HG03342 (cell line): Measurements from ENCODE around the gene CYP19A1.

Experiments
- ATAC-seq: cut with Tn5 transposase; IDR thresholded peaks from one replicate; pipeline ENCODE4 v1.9.1; 2021; ENCODE audit warnings: mild to moderate bottlenecking, moderate library complexity; ENCODE audit not compliant: unreplicated experiment

The CYP19A1 gene

GRCh38 chr15:51328926-51329325 is 9.5 kb downstream of the CYP19A1 start:
- ATAC-seq, result no peak

- ATAC-seq, result no peak
These were observed 11.3 kb downstream of the CYP19A1 start for GRCh38 chr15:51327081-51327480.

- no peak for ATAC-seq
These were observed 13.2 kb downstream of the CYP19A1 start for GRCh38 chr15:51325167-51325566.

- no peak for ATAC-seq
These were observed 14.6 kb downstream of the CYP19A1 start for GRCh38 chr15:51323749-51324148.

DNA sequence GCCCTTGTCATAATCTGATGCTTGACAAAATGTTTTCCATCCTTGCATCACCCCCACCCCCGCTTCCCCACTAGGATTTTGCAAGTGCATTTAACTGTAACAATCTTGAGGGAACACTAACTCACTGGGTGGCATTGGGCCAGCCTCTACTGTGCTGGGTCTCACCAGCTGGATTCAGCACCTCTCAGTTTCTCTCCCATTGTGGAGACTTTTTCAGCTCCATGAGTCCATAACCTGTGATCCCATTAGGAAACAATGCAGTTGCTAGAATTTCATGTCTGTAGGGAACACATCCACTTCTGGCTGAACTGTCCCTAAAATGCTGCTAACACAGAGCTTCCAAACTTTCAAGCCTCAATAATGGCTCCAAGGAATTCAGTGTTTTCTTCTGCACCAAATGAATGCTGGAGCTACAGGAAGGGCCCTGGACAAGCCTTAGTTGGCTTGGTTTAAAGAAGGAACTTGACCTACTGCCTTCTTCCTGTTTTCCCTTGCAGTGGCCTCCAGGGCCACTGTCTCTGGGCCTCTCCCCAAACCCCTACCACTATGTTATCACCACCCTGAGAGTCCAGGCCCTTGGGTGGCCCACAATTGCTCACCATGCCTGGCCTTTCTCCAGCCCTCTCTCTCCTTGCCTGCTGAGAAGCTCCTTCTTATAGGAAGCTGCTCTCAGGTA is 15.6 kb downstream of the CYP19A1 start:
- no peak for ATAC-seq

DNA sequence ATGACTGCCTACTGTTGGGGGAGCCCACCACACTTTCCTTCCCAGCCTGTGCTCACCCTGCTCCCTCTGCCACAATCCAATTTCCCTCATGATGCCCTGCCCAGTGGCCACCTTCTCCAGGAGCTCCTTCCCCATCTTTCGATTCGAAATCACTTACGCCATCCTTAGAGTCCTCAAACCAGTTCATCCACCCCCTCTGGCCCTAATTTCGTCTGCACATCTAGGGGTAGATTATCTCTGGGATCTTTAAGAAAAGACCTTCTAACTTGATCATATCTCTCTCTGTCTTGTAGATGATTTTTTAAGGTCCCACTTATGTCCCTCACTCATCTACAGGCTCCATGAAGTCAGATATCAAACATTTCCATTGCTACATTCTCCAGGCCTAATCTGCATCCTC is 17.1 kb downstream of the CYP19A1 start:
- no peak for ATAC-seq

GRCh38 chr15:51320843-51321242 is 17.6 kb downstream of the CYP19A1 start:
- ATAC-seq, result no peak

DNA sequence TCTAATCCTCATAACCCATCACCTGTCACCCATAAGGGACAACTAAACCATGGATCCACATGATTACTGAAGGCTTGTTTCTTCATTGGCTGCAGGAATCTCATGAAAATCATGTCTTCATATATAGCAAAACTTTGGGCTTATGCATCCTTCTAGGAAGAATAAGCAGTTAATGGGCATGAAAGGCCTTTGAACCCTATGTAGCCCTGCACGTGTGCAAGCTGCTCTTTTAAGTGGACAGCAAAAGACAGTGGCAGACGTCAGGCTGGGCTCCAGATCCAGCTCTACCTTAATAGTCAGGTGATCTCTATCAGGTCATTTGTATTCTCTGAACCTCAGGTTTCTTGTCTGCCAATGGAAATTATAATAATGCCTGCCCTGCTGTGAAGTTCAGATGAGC is 18.9 kb downstream of the CYP19A1 start:
- ATAC-seq, result no peak

GRCh38 chr15:51318382-51319150 is 19.8 kb downstream of the CYP19A1 start:
- no peak for ATAC-seq

DNA sequence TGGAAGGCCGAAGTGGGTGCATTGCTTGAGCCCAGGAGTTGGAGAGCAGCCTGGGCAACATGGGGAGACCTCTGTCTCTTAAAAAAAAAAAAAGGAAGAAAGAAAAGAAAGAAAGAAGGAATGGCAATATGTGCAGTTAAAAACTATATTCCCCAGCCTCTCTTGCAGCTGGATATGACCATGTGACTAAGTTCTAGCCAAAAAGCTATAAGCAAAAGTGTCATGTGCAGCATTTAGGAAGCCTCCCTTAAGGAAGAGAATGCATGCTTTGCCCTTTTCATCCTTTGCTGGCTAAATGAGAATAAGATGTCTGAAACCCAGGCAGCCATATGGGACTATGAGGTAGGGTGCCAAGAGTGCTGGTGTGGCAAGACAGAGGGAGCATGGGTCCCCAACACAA is 21.8 kb downstream of the CYP19A1 start:
- ATAC-seq, result no peak

DNA sequence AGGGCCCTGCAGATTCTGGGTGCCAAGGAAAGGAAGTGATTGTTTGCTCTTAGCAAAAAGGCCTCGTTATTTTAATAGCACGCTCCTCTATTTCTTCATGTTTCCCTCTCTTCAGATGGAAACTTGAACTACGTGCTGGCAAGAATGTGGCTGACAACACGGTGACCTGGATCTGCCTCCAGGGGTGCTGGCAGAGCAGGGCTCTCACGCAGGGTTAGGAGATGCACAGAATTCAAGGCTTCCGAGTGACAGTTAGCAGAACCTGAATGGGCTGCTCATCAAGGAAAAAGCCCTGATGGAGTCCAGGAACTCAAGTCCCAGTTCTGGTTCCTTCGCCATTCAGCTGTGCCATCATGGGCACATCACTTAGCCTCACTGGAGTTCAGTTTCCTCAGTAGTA is 22.7 kb downstream of the CYP19A1 start:
- no peak for ATAC-seq

DNA sequence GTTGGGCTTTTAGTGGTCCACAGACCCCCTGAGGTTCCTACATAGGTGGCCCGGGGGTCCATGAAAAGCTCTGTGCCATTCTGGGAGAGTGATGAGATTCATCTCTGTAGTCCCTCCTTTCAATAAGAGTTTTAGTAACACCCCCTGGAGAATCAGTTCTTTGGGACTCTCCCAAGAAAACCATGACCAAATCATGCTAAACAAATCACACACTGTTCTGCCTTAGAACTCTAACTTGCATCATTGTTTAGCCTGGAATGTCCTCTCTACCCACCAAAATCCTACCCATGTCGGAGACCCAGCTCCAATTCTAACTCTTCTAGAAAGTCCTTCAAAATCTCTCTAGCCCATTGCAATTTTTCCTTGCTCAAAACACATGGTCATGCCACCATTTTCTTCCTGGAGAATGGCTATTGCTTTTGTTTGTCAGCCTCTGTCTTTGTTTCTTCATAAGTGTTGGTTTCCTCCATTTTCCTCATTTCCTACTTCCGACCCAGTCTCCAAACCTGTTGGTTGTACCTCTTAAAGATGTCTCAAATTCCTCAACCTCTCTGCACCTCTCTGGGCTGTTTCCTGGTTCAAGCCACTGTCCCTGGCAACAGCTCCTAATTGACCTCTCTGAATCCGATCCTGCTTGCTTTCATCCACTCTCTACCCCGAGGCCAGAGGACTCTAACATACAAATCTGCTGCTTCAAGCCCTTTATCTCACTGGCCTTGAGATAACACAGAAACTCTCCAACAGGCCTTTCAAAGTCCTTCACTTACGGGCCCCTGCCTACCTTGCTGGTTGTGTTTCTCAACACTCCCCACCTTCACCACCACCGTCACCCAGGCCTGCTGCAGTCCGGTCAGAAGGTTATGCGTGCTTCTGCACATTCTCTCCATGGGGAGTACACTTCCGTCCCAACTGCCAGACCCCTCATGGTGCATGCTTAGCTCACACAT is 23.7 kb downstream of the CYP19A1 start:
- ATAC-seq, result no peak

DNA sequence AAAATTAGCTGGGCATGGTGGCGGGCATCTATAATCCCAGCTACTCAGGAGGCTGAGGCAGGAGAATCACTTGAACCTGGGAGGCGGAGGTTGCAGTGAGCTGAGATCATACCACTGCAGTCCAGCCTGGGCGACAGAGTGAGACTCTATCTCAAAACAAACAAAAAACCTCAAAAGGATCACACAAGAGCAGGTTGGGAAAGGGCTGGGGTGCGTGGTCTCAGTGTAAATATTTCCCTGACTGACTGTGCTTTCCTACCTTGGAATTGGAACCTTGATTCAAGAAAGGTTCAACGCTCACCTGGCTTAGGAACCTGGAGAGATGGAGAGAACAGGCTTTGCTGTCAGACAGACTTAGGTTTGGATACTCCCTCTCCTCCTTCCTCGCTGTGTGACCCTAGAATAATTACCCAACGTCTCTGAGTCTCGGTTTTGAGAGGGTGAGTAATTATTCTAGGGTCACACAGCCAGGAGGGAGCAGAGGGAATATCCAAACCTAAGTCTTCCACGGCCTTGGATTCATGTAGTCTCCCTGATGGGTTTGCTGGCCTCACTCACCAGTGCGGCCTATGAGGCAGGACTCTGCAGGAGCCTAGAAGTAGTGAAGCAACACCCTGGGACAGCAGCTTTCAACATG is 24.6 kb downstream of the CYP19A1 start:
- ATAC-seq, result no peak

GRCh38 chr15:51313074-51313393 is 25.4 kb downstream of the CYP19A1 start:
- no peak for ATAC-seq

GRCh38 chr15:51312166-51313073 is 26.0 kb downstream of the CYP19A1 start:
- ATAC-seq, result no peak

- no peak for ATAC-seq
These were observed 26.9 kb downstream of the CYP19A1 start for GRCh38 chr15:51311510-51311909.

DNA sequence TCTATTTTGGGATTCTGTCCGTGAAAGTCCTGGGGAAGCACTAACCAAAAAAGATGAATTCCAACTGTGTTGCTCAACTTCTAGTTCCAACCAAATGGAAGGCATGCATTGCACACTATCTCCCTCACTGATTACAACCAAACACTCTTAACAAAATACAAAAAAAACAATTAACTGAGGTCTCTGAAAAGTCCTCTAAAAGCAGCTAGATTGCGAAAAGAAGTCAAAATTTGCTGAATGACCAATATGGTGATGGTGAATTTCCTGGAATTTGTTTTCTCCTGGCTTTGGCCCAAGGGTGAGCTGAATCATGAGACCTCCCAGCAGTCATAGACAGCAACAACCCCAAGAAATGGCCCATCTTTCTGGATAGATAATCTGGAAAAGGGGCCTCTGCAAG is 28.3 kb downstream of the CYP19A1 start:
- ATAC-seq, result no peak

- ATAC-seq, result no peak
These were observed 30.6 kb downstream of the CYP19A1 start for GRCh38 chr15:51307811-51308210.

DNA sequence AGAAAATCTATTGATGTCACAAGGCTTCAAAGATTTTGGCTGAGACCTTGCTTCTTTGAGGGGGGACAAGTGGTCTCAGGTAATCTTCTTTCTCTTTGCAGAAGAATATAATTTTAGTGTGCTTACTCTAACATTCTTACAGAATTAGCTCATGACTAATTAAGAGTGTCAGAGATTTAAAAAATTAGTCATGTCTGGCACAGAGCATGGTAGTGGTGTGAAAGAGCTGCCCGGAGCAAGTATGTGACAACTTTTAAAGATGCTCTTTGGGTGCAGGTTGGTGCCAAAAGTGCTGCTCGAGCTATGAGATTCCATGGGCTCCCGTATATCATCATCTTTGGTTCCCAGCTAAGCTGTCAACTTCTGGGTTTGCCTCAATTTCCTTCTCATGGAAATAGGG is 31.1 kb downstream of the CYP19A1 start:
- ATAC-seq, result no peak

- ATAC-seq, result no peak
These were observed 34.9 kb downstream of the CYP19A1 start for GRCh38 chr15:51303462-51303980.
